K562 (cell line): ENCODE results near the gene FBN1. TPM values are rescaled to one million over a fixed set of nuclear protein-coding genes. Genes with fewer than 3 reads are reported as not detected.

ENCODE experiments used
- ATAC-seq: fragments of 200-7000 bp; cut with Tn5 transposase; 3 replicates; pipeline ENCODE4 v1.9.1; 2020; ENCODE audit warnings: moderate library complexity
- BruUV-seq: library from RNA; stranded (reverse); fragments of 400-500 nt; replicated peaks from 2 replicates; lab custom pipeline; 2021; lab: Mats Ljungman, UMichigan
- CTCF ChIA-PET: fragments of 300-600 bp; formaldehyde crosslinking; extraction: SDS; loops from one replicate; lab custom pipeline; 2021; ENCODE audit warnings: low intra/inter-chr PET ratio; lab: Yijun Ruan, JAX
- POLR2A ChIA-PET: fragments of 300-600, 350-650 bp; sonication (Branson Sonifier 250); formaldehyde crosslinking; extraction: SDS; loops from one replicate; lab custom pipeline; 2021; ENCODE audit warnings: antibody characterized with exemption, inconsistent platforms; lab: Yijun Ruan, JAX
- DNase-seq, 4 experiments: peaks; one replicate each; pipeline versions ENCODE4 v3.0.0 to v3.0.0-alpha.2; 2011 to 2018; ENCODE audit warnings: low spot score in 3 of 4, mixed read lengths in 3 of 4; ENCODE audit errors: extremely low read depth in 1 of 4
- FAIRE-seq: peaks from 2 replicates; lab custom pipeline; 2011; peaks lifted over from hg19 to GRCh38; lab: Jason Lieb, UNC
- H2AFZ ChIP-seq: 2 replicates; pipeline ENCODE4 v1.6.0; 2011; ENCODE audit warnings: low read depth, low read length, control low read depth, inconsistent platforms
- H3K27ac ChIP-seq: fragments of 200-600 bp; 3 replicates; pipeline ENCODE4 v1.8.0; 2011; ENCODE audit warnings: low read depth, mild to moderate bottlenecking, control low read depth, inconsistent platforms, low read length, moderate library complexity, mixed read lengths; ENCODE audit errors: extremely low read depth
- H3K27me3 ChIP-seq, 2 experiments: fragments of 300-600 bp in 1 of 2; 2 replicates in 1 of 2; 3 replicates in 1 of 2; pipeline versions ENCODE4 v1.6.0 to v1.8.0; 2011; ENCODE audit warnings: inconsistent platforms in 2 of 2, low read length in 2 of 2, mild to moderate bottlenecking in 1 of 2, mixed read lengths in 1 of 2, moderate library complexity in 1 of 2; ENCODE audit not compliant: control insufficient read depth in 2 of 2, insufficient read depth in 2 of 2
- H3K36me3 ChIP-seq: fragments of 300-600 bp; 3 replicates; pipeline ENCODE4 v1.8.0; 2011; ENCODE audit warnings: mild to moderate bottlenecking, low read length, inconsistent platforms; ENCODE audit not compliant: control insufficient read depth, insufficient read depth
- H3K4me1 ChIP-seq, 2 experiments: fragments of 200-600 bp in 1 of 2; replicated peaks in 1 of 2; 2 replicates in 1 of 2; 3 replicates in 1 of 2; pipeline versions ENCODE4 v1.5.1 to v1.8.0; 2011; ENCODE audit warnings: inconsistent platforms in 2 of 2, low read length in 2 of 2, mild to moderate bottlenecking in 1 of 2, mixed read lengths in 1 of 2, moderate library complexity in 1 of 2; ENCODE audit not compliant: control insufficient read depth in 2 of 2, insufficient read depth in 2 of 2
- H3K4me2 ChIP-seq: 2 replicates; pipeline ENCODE4 v1.6.1; 2011; ENCODE audit warnings: low read length, control low read depth, inconsistent platforms, mixed read lengths; ENCODE audit not compliant: insufficient read depth
- H3K4me3 ChIP-seq: fragments of 200-600 bp; sonication (generic), shearing (Covaris generic); 2 replicates; pipeline ENCODE4 v1.5.1; 2016; ENCODE audit warnings: control low read depth, inconsistent platforms
- H3K79me2 ChIP-seq: fragments of 200-600 bp; 3 replicates; pipeline ENCODE4 v1.8.0; 2011; ENCODE audit warnings: low read length, inconsistent platforms; ENCODE audit not compliant: control insufficient read depth, insufficient read depth
- H3K9ac ChIP-seq, 2 experiments: 2 replicates each; pipeline versions ENCODE4 v1.6.0 to v1.6.1; 2011; ENCODE audit warnings: low read depth in 2 of 2, low read length in 2 of 2, control low read depth in 1 of 2, inconsistent platforms in 1 of 2, mild to moderate bottlenecking in 1 of 2, mixed read lengths in 1 of 2; ENCODE audit not compliant: insufficient read depth in 1 of 2
- H3K9me1 ChIP-seq: one replicate; pipeline ENCODE4 v1.6.0; 2011; ENCODE audit warnings: inconsistent platforms, mild to moderate bottlenecking, low read length, moderate library complexity; ENCODE audit not compliant: control insufficient read depth, insufficient read depth
- H3K9me3 ChIP-seq: replicated peaks from 2 replicates; pipeline ENCODE4 v1.5.1; 2011; ENCODE audit warnings: low read depth, low read length, inconsistent platforms; ENCODE audit not compliant: control insufficient read depth, insufficient read depth
- H4K20me1 ChIP-seq: replicated peaks from 2 replicates; pipeline ENCODE4 v1.6.1; 2011; ENCODE audit warnings: low read length, inconsistent platforms, mixed read lengths; ENCODE audit not compliant: control insufficient read depth, insufficient read depth
- MEIS2 ChIP-seq: fragments of 450-650 bp; IDR thresholded peaks from 2 replicates; pipeline ENCODE4 v1.6.1; 2014; ENCODE audit warnings: mild to moderate bottlenecking; ENCODE audit not compliant: partially characterized antibody
- TFAM ChIP-seq: fragments of 250-450 bp; sonication (Bioruptor Pico); conservative IDR thresholded peaks from 2 replicates; pipeline ENCODE4 v1.5.0; 2021; ENCODE audit warnings: mild to moderate bottlenecking, moderate library complexity
- TGIF2 ChIP-seq: sonication (generic); formaldehyde crosslinking; IDR thresholded peaks from 2 replicates; pipeline ENCODE4 v1.8.1; 2022; ENCODE audit warnings: mild to moderate bottlenecking, missing genetic modification reagents, moderate library complexity
- ZEB2 ChIP-seq: fragments of 450-650 bp; IDR thresholded peaks from 2 replicates; pipeline ENCODE4 v1.6.1; 2016
- WGBS: fragments of 100-300 bp; shearing (Covaris generic); methylation state at CpG from one replicate; pipeline ENCODE4 v1.1.6; 2016; ENCODE audit warnings: low coverage, mixed read lengths; ENCODE audit not compliant: insufficient coverage; ENCODE audit errors: missing lambda C conversion rate; 5-methylcytosine and 5-hydroxymethylcytosine counted together
- in situ Hi-C: fragments of 300-500 bp; cut with MboI; formaldehyde crosslinking; loops from 4 replicates; pipeline ENCODE4 v1.15.0; 2018; ENCODE audit warnings: inconsistent platforms, mixed read lengths
- intact Hi-C: fragments of 100-400 bp; cut with micrococcal nuclease; formaldehyde crosslinking; loops from 2 replicates; pipeline ENCODE4 v1.14.2; 2022
- polyA plus RNA-seq, 8 experiments: library from polyadenylated mRNA; depleted of rRNA in 4 of 8; stranded (reverse) in 5 of 8; unstranded in 3 of 8; fragments of >200 nt; fragmentation: Nextera tagmentation in 2 of 8; fragmentation: Illumina TruSeq in 1 of 8; extraction: Ambion mirVana in 2 of 8; extraction: Trizol in 1 of 8; gene quantifications; 2 replicates each; pipeline versions ENCODE4 v1.2.1 to v1.2.3, GENCODE V29; 2011 to 2014; ENCODE audit warnings: inconsistent platforms in 1 of 8, missing spikeins in 1 of 8
- total RNA-seq, 7 experiments: library from RNA; depleted of rRNA in 6 of 7; stranded (reverse); fragments of >200 nt in 6 of 7; fragmentation: Illumina TruSeq in 2 of 7; extraction: Trizol in 2 of 7; gene quantifications; 2 replicates each; pipeline versions ENCODE4 v1.2.1 to v1.2.3, GENCODE V29; 2011 to 2021; ENCODE audit warnings: low replicate concordance in 1 of 7
- TF ChIP-seq, protein P1 (sequence below): fragments of 450-650 bp; formaldehyde crosslinking; IDR thresholded peaks from 2 replicates; pipeline ENCODE4 v1.4.0; 2020; ENCODE audit warnings: mild to moderate bottlenecking, moderate library complexity
- TF ChIP-seq, protein P2 (sequence below): fragments of 250-450 bp; sonication (Bioruptor Pico); IDR thresholded peaks from 2 replicates; pipeline ENCODE4 v1.8.0; 2022; ENCODE audit warnings: moderate library complexity, mild to moderate bottlenecking, inconsistent platforms
- TF ChIP-seq, protein P3 (sequence below), 2 experiments: fragments of 450-650 bp; IDR thresholded peaks; 2 replicates each; pipeline ENCODE4 v1.6.1; 2016; ENCODE audit warnings: mild to moderate bottlenecking in 2 of 2, borderline replicate concordance in 1 of 2, low read depth in 1 of 2, moderate library complexity in 1 of 2

Gene FBN1
- total and polyA plus RNA-seq, 9 of the 15 experiments (the other 6 are each of a cell fraction or from before 2014, with no cell fraction given): 0.15 to 1.2 (median 0.60) TPM

DNA sequence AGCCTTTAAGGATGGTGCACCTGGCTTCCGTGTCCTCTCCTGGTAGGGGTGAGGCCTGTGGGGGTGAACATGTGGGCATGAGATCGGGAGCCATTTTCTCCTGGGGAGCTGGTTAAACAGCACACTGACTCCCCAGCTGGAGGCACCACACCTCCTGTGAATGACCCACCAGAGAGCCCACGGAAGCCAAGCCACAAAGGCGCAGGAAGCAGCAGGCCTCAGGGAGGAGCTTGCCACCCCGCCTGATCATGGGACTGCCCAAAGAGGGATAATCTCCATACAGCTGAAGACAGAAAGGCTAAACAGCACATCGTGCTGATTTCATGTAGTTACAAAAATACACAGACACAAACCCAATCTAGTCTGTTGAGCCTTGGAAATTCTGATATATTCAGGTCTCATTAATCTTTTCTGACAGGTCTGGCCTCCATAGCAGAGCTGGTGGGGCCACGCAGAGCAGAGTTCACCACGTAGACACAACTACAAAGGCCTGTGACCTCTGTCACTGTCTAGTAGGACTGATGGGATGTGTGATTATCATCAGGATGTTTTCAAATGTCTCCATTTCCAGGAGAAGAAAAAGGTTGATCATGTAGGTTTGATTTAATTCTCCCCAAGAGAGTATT lies 239.1 kb downstream of the FBN1 start (continued):
- TF ChIP-seq, protein P1, sequence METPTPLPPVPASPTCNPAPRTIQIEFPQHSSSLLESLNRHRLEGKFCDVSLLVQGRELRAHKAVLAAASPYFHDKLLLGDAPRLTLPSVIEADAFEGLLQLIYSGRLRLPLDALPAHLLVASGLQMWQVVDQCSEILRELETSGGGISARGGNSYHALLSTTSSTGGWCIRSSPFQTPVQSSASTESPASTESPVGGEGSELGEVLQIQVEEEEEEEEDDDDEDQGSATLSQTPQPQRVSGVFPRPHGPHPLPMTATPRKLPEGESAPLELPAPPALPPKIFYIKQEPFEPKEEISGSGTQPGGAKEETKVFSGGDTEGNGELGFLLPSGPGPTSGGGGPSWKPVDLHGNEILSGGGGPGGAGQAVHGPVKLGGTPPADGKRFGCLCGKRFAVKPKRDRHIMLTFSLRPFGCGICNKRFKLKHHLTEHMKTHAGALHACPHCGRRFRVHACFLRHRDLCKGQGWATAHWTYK: 0 out of 2 replicates have a peak, but pooled peaks have one; percentile 44
- TF ChIP-seq ZEB2 (no peak), TGIF2 (no peak), TFAM (CRISPR knock-in tag) (no peak), MEIS2 (peak; percentile 73)
- TF ChIP-seq, protein P2, sequence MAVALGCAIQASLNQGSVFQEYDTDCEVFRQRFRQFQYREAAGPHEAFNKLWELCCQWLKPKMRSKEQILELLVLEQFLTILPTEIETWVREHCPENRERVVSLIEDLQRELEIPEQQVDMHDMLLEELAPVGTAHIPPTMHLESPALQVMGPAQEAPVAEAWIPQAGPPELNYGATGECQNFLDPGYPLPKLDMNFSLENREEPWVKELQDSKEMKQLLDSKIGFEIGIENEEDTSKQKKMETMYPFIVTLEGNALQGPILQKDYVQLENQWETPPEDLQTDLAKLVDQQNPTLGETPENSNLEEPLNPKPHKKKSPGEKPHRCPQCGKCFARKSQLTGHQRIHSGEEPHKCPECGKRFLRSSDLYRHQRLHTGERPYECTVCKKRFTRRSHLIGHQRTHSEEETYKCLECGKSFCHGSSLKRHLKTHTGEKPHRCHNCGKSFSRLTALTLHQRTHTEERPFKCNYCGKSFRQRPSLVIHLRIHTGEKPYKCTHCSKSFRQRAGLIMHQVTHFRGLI (CRISPR knock-in tag): no peak
- TF ChIP-seq, all 486 proteins: peak for 4

DNA sequence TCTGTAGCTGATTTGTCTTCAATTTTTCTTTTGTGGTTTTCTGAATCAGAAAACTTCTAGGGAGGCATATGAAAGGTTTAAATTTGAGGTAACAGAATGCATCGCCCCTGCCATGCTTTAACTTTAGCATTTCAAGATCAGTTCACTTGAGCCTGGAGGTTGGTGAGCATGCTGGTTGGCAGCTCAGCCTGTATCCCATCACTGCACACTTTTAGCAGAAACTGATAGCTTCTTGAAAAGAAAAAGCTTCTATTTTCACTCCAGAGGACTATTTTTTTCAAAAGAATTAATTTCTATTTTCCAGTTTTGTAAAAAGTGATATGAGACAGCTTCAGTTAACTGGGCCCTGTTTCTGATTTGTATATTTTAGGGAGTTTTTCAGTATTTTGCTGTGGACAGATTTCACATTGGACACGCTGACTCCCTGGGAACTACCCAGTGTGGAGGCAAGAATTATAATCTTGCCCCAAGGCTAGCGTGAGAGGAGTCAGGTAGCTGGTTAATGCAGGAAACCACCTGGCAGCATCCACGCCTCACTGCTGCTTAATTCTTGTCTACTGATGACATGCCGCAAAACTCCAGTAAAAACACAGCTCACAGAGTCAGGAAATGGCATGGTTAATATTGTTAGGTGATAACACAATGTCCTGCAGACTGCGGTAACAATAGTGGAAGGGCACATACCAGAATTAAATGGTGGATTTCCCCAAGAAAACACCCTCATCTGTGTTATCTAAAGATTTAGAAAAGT lies 242.9 kb downstream of the FBN1 start:
- H3K4me1 ChIP-seq: no peaks in the 10 kb centered on the region; a peak in 1 of 5 replicates
- intact Hi-C loops: no loop called here
- H3K4me3 ChIP-seq: no peak overlapping the region
- BruUV-seq: no TSS peak
- ChIA-PET CTCF (no interaction called here), POLR2A (interaction anchor here (1.2 kb wide), 1 partner anchor 22 kb away, joined by 4 read pairs; no protein-coding TSS in a partner anchor)
- no peaks in the 10 kb centered on the region for H4K20me1 ChIP-seq
- H3K9me3 ChIP-seq: no peaks in the 10 kb centered on the region
- in situ Hi-C loops: no loop called here
- no peak overlapping the region for H2AFZ ChIP-seq
- H3K79me2 ChIP-seq: no peaks in the 10 kb centered on the region
- no peaks in the 10 kb centered on the region for H3K36me3 ChIP-seq
- peaks cover 6 to 7% of the 10 kb centered on the region in 2 experiments; a peak in 2 of 5 replicates for H3K27me3 ChIP-seq
- no peak overlapping the region for H3K27ac ChIP-seq
- H3K9ac ChIP-seq: no peak overlapping the region
- H3K4me2 ChIP-seq: no peak overlapping the region
- DNase-seq (no peak), FAIRE-seq (no peak), ATAC-seq (no peak)
- 11% methylated on average over 6 of the region's 6 CpGs for whole genome bisulfite sequencing
- TF ChIP-seq, protein P3, sequence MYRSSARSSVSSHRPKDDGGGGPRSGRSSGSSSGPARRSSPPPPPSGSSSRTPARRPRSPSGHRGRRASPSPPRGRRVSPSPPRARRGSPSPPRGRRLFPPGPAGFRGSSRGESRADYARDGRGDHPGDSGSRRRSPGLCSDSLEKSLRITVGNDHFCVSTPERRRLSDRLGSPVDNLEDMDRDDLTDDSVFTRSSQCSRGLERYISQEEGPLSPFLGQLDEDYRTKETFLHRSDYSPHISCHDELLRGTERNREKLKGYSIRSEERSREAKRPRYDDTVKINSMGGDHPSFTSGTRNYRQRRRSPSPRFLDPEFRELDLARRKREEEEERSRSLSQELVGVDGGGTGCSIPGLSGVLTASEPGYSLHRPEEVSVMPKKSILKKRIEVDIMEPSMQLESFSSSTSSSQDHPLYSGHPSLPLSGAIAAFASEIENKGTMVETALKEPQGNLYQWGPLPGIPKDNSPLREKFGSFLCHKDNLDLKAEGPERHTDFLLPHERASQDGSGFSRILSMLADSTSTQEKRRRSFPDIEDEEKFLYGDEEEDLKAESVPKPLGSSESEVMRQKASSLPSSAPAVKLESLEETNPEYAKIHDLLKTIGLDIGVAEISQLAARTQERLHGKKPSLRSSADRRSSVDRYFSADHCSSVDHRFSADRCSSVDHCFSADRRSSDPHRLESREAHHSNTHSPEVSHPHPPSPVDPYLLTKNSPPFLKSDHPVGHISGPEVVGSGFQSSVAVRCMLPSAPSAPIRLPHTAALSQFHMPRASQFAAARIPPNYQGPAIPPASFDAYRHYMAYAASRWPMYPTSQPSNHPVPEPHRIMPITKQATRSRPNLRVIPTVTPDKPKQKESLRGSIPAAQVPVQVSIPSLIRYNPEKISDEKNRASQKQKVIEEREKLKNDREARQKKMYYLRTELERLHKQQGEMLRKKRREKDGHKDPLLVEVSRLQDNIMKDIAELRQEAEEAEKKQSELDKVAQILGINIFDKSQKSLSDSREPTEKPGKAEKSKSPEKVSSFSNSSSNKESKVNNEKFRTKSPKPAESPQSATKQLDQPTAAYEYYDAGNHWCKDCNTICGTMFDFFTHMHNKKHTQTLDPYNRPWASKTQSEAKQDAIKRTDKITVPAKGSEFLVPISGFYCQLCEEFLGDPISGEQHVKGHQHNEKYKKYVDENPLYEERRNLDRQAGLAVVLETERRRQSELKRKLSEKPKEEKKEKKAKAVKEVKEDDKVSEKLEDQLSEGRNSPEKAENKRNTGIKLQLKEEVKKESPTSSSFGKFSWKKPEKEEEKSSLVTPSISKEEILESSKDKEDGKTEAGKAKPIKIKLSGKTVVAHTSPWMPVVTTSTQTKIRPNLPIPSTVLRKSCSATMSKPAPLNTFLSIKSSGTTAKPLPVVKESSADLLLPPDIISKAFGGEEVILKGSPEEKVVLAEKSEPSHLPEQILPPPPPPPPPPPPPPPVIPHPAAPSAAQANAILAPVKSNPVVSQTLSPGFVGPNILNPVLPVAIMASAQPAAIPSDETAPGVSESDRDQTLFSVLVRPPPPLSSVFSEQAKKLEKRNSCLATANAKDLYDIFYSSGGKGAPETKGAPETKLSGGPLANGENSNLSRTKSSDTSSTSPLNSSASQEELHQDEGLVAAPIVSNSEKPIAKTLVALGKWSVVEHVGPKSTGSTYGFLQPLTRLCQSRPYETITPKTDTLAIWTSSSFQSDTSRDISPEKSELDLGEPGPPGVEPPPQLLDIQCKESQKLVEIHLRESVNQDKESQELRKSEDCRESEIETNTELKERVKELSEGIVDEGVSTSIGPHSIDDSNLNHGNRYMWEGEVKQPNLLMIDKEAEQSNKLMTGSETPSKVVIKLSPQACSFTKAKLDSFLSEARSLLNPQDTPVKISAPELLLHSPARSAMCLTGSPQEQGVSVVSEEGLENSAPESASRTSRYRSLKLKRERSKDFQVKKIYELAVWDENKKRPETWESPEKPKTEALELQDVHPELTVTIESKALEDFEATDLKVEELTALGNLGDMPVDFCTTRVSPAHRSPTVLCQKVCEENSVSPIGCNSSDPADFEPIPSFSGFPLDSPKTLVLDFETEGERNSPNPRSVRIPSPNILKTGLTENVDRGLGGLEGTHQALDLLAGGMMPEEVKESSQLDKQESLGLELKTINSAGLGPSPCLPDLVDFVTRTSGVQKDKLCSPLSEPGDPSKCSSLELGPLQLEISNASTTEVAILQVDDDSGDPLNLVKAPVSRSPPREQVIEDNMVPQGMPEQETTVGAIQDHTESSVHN (IDR thresholded peaks at IDR 0.05; ENCODE audit: borderline replicate concordance in 1 of 2, low read depth in 1 of 2): no peak
- no peaks in the 10 kb centered on the region for H3K9me1 ChIP-seq
